ENCODE measurements around the gene FKBP6.

FKBP6 gene

GRCh38 chr7:73391396-73391795 is 63.4 kb downstream of the FKBP6 start:
- no peak overlapping the region for H3K4me2 ChIP-seq (ENCODE audit: insufficient read depth, low read length)
- H3K9me3 ChIP-seq (ENCODE audit: insufficient read depth, low read length, severe bottlenecking), result peaks cover 16% of the 10 kb centered on the region
- H3K79me2 ChIP-seq (ENCODE audit: insufficient read depth, low read length), result no peaks in the 10 kb centered on the region
- DNase-seq, result no peak
- no peak overlapping the region for H3K4me3 ChIP-seq (ENCODE audit: low read depth in 1 of 2, low read length in 2 of 2)
- no peaks in the 10 kb centered on the region for H3K27me3 ChIP-seq (ENCODE audit: insufficient read depth, low read length, poor library complexity)
- H4K20me1 ChIP-seq (ENCODE audit: insufficient read depth, low read length), result no peaks in the 10 kb centered on the region
- H2AFZ ChIP-seq (ENCODE audit: low read depth, low read length), result no peak overlapping the region
- ATAC-seq (ENCODE audit: insufficient read depth, low read depth), result no peak
- no peaks in the 10 kb centered on the region for H3K4me1 ChIP-seq (ENCODE audit: insufficient read depth, low read length)
- TF ChIP-seq EZH2 (IDR thresholded peaks at IDR 0.05; ENCODE audit: borderline replicate concordance, low read depth, low read length, severe bottlenecking) (no peak), CTCF (IDR thresholded peaks at IDR 0.05; ENCODE audit: borderline replicate concordance, extremely low read depth, low read length, poor library complexity, severe bottlenecking) (no peak)
- no peak overlapping the region for H3K9ac ChIP-seq (ENCODE audit: low read depth, low read length)
- no peak overlapping the region for H3K27ac ChIP-seq (ENCODE audit: low read length)
- no peaks in the 10 kb centered on the region for H3K36me3 ChIP-seq (ENCODE audit: insufficient read depth, low read length)

- H2AFZ ChIP-seq (ENCODE audit: low read depth, low read length), result no peak overlapping the region
Observed at GRCh38 chr7:73394422-73394821, 66.5 kb downstream of the FKBP6 start.

GRCh38 chr7:73395538-73396503 is 67.9 kb downstream of the FKBP6 start:
- no peak for TF ChIP-seq CTCF (IDR thresholded peaks at IDR 0.05; ENCODE audit: borderline replicate concordance, extremely low read depth, low read length, poor library complexity, severe bottlenecking)
- TF ChIP-seq EZH2 (IDR thresholded peaks at IDR 0.05; ENCODE audit: borderline replicate concordance, low read depth, low read length, severe bottlenecking), result no peak
- no peaks in the 10 kb centered on the region for H4K20me1 ChIP-seq (ENCODE audit: insufficient read depth, low read length)
- no peaks in the 10 kb centered on the region for H3K27me3 ChIP-seq (ENCODE audit: insufficient read depth, low read length, poor library complexity)
- no peak overlapping the region for H2AFZ ChIP-seq (ENCODE audit: low read depth, low read length)
- no peaks in the 10 kb centered on the region for H3K79me2 ChIP-seq (ENCODE audit: insufficient read depth, low read length)
- no peak overlapping the region for H3K27ac ChIP-seq (ENCODE audit: low read length)
- H3K4me3 ChIP-seq (ENCODE audit: low read depth in 1 of 2, low read length in 2 of 2), result no peak overlapping the region
- no peaks in the 10 kb centered on the region for H3K9me3 ChIP-seq (ENCODE audit: insufficient read depth, low read length, severe bottlenecking)
- H3K4me1 ChIP-seq (ENCODE audit: insufficient read depth, low read length), result no peaks in the 10 kb centered on the region
- H3K9ac ChIP-seq (ENCODE audit: low read depth, low read length), result no peak overlapping the region
- H3K4me2 ChIP-seq (ENCODE audit: insufficient read depth, low read length), result no peak overlapping the region
- no peaks in the 10 kb centered on the region for H3K36me3 ChIP-seq (ENCODE audit: insufficient read depth, low read length)
- no peak for DNase-seq
- ATAC-seq (ENCODE audit: insufficient read depth, low read depth), result no peak

More at GRCh38 chr7:73394422-73394821, 66.5 kb downstream of the FKBP6 start:
- H3K4me2 ChIP-seq (ENCODE audit: insufficient read depth, low read length), result no peak overlapping the region
- no peak overlapping the region for H3K4me3 ChIP-seq (ENCODE audit: low read depth in 1 of 2, low read length in 2 of 2)
- H3K27me3 ChIP-seq (ENCODE audit: insufficient read depth, low read length, poor library complexity), result no peaks in the 10 kb centered on the region
- H3K9me3 ChIP-seq (ENCODE audit: insufficient read depth, low read length, severe bottlenecking), result no peaks in the 10 kb centered on the region
- no peak for DNase-seq
- H3K79me2 ChIP-seq (ENCODE audit: insufficient read depth, low read length), result no peaks in the 10 kb centered on the region
- H3K36me3 ChIP-seq (ENCODE audit: insufficient read depth, low read length), result no peaks in the 10 kb centered on the region
- H4K20me1 ChIP-seq (ENCODE audit: insufficient read depth, low read length), result no peaks in the 10 kb centered on the region
- no peak for TF ChIP-seq EZH2 (IDR thresholded peaks at IDR 0.05; ENCODE audit: borderline replicate concordance, low read depth, low read length, severe bottlenecking)
- no peak for TF ChIP-seq CTCF (IDR thresholded peaks at IDR 0.05; ENCODE audit: borderline replicate concordance, extremely low read depth, low read length, poor library complexity, severe bottlenecking)
- ATAC-seq (ENCODE audit: insufficient read depth, low read depth), result no peak
- no peak overlapping the region for H3K9ac ChIP-seq (ENCODE audit: low read depth, low read length)
- no peaks in the 10 kb centered on the region for H3K4me1 ChIP-seq (ENCODE audit: insufficient read depth, low read length)
- H3K27ac ChIP-seq (ENCODE audit: low read length), result no peak overlapping the region

Measured in DND-41 (cell line).